GM18526 (cell line): ENCODE results near the gene URI1.

Experiments used
- POLR2A ChIP-seq: IDR thresholded peaks from 3 replicates; pipeline ENCODE4 v1.6.1; 2011; ENCODE audit not compliant: insufficient read length; ENCODE audit errors: extremely low read depth

URI1 gene

GRCh38 chr19:30026933-30027332 lies 84.9 kb downstream of the URI1 start:
- TF ChIP-seq POLR2A = no peak

- TF ChIP-seq POLR2A = no peak
Measured at GRCh38 chr19:30028118-30028991, 86.3 kb downstream of the URI1 start.

GRCh38 chr19:30028992-30029343 lies 86.9 kb downstream of the URI1 start:
- no peak for TF ChIP-seq POLR2A

- no peak for TF ChIP-seq POLR2A
Measured at GRCh38 chr19:30029721-30030510, 87.9 kb downstream of the URI1 start.

GRCh38 chr19:30034321-30034720 lies 92.3 kb downstream of the URI1 start:
- no peak for TF ChIP-seq POLR2A

GRCh38 chr19:30036154-30037129 lies 94.4 kb downstream of the URI1 start:
- TF ChIP-seq POLR2A = no peak

GRCh38 chr19:30037835-30038234 lies 95.8 kb downstream of the URI1 start:
- TF ChIP-seq POLR2A = no peak

- no peak for TF ChIP-seq POLR2A
Measured at GRCh38 chr19:30044273-30045248, 102.5 kb downstream of the URI1 start.

GRCh38 chr19:30046522-30046921 lies 104.5 kb downstream of the URI1 start:
- TF ChIP-seq POLR2A = no peak

GRCh38 chr19:30047432-30047831 lies 105.4 kb downstream of the URI1 start:
- no peak for TF ChIP-seq POLR2A

- no peak for TF ChIP-seq POLR2A
Measured at GRCh38 chr19:30049226-30049625, 107.2 kb downstream of the URI1 start.

GRCh38 chr19:30049846-30050667 lies 108.0 kb downstream of the URI1 start:
- no peak for TF ChIP-seq POLR2A

GRCh38 chr19:30052122-30053075 lies 110.4 kb downstream of the URI1 start:
- TF ChIP-seq POLR2A = no peak
